AG10803 (cell line): ENCODE results near the gene VMO1.

Source experiments
- DNase-seq: peaks from one replicate; pipeline ENCODE4 v3.0.0; 2010; ENCODE audit warnings: low read depth
- H3K4me3 ChIP-seq: 2 replicates; pipeline ENCODE4 v1.5.1; 2011; ENCODE audit warnings: mild to moderate bottlenecking, low read length, control low read depth
- TF ChIP-seq, protein P1 (sequence below): conservative IDR thresholded peaks from 2 replicates; pipeline ENCODE4 v1.5.1; 2011; ENCODE audit warnings: mild to moderate bottlenecking, low read length, control low read depth, inconsistent platforms

VMO1 gene

DNA sequence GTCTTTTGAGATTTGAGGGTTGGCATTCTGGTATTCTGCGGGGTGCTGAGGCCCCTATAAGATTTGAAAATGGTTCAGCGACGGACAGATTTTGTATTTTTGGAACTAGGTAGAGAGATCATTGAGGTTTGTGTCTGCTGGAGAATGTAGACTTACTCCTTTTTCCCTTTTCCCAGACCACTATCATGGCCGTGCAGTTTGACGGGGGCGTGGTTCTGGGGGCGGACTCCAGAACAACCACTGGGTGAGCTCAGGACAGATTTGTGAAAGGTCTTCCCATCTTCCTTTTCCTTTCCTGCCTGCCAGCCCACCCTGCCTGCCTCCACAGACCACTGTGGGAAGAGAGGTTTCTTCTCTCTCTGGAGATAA is 10.4 kb upstream of the VMO1 start:
- TF ChIP-seq, protein P1, sequence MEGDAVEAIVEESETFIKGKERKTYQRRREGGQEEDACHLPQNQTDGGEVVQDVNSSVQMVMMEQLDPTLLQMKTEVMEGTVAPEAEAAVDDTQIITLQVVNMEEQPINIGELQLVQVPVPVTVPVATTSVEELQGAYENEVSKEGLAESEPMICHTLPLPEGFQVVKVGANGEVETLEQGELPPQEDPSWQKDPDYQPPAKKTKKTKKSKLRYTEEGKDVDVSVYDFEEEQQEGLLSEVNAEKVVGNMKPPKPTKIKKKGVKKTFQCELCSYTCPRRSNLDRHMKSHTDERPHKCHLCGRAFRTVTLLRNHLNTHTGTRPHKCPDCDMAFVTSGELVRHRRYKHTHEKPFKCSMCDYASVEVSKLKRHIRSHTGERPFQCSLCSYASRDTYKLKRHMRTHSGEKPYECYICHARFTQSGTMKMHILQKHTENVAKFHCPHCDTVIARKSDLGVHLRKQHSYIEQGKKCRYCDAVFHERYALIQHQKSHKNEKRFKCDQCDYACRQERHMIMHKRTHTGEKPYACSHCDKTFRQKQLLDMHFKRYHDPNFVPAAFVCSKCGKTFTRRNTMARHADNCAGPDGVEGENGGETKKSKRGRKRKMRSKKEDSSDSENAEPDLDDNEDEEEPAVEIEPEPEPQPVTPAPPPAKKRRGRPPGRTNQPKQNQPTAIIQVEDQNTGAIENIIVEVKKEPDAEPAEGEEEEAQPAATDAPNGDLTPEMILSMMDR, result no peak
- H3K4me3 ChIP-seq, result peak overlapping the region; percentile 100
- peak; percentile 34 for DNase-seq

DNA sequence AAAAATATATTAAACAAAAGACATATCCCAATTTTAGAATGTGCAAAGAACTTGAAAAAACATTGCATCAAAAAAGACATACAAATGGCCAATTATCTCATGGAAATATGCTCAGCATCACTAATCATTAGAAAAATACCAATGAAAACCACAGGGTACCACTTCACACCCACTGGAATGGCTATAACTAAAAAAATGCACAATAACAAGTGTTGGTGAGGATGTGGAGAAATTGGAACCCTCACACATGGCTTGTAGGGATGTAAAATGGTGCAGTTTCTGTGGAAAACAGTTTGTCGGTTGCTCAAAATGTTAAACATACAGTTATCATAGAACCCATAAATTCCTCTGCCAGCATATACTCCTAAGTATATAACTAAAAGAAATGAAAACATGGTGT is 9.0 kb upstream of the VMO1 start:
- TF ChIP-seq, protein P1, result no peak
- no peak overlapping the region for H3K4me3 ChIP-seq
- no peak for DNase-seq

DNA sequence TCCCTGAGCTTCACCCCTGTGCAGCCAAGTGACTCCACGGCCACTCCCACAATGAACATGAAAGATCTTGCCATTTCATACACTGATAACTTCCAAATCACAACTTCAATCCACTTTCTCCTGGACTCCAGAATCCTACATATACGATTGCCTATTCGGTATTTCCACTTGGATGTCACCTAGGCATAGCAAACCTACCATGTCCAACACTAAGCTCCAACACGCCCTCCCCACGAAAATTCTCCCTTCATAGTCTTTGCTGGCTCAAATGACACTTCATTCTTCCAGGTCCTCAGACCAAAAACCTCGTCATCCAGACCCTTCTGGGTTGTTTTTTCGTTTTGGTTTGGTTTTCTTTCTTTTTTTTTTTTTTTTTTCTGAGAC is 4.5 kb upstream of the VMO1 start:
- peak overlapping the region; percentile 71 for H3K4me3 ChIP-seq
- DNase-seq, result no peak
- TF ChIP-seq, protein P1, result no peak

DNA sequence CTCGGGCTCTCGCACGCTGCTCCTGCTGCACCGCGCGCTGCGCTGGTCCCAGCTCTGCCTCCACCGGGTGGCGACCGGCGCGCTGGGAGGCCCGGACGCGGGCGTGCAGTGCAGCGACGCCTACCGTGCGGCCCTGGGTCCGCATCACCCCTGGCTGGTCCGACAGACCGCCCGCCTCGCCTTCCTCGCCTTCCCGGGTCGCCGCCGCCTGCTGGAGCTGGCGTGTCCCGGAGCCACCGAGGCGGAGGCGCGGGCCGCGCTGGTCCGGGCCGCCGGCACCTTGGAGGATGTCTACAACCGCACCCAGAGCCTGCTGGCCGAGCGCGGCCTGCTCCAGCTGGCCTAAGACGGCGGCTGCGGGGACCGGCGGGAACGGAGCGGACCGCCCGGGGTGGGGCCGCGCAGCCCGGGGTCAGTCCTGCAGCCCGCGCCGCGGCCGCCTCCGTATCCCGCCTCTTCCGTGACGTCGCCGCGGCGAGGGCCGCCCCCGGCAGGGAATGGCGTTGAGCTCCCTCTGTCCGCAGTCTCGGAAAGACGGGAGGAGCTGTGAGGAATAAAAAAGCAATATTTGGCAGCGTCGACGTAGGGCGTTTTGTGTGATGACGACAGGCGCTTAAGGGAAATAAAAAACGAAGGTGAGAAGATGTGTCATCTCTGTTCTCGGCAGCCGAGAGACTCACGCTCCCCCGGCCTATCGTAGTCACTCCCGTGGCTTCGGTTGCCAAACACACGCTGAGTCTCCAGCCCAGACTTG is 4.0 kb upstream of the VMO1 start:
- H3K4me3 ChIP-seq, result peak overlapping the region; percentile 71
- DNase-seq, result peak; percentile 78
- TF ChIP-seq, protein P1, result peak; percentile 48

DNA sequence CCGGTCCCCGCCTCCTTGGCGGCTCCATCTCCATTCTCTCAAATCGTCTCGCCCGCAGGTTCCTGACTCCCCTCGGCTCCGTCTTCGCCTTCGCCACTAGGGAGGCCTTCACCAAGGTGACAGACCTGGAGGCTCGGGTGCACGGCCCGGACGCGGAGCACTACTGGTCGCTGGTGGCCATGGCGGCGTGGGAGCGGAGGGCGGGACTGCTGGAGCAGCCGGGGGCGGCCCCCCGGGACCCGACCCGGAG is 3.5 kb upstream of the VMO1 start:
- no peak for DNase-seq
- TF ChIP-seq, protein P1, result no peak
- peak overlapping the region; percentile 71 for H3K4me3 ChIP-seq

DNA sequence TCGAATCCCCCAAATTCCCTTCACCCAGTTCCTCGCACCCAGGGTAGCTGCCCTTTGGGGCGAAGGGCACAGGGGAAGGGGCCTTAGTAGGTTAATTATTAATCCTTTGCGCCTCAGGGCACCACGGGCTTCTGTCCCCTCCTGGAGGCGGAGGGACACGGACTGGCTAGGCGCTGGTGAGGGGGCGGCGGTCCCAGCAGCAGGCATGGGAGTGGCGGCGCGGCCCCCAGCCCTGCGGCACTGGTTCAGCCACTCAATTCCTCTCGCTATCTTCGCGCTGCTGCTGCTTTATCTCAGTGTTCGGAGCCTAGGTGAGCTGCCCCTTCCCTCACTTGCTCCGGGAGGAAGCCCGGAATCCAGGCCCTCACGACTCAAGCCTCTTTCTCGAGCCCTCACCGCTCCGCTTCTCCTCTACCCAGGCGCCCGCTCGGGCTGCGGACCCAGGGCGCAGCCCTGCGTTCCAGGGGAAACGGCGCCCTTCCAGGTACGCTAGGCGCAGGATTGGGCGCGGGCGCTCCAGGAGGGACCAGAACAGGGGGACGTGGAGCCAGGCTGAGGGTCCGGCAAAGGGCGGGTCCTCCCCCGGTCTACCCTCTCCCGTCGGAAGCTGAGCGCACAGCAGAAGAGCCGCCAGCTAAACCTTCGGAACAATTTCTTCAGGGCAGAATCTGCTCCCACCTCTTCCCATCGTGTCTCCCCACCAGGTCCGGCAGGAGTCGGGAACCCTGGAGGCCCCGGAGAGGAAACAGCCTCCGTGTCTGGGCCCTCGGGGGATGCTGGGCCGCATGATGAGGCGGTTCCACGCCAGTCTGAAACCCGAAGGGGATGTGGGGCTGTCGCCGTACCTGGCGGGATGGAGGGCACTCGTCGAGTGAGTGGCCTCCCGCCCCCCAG is 2.9 kb upstream of the VMO1 start, which contains the start of gene GLTPD2:
Gene GLTPD2 (plus strand): TSS at position 158 of the 894 bp plus-strand sequence. CDS start 48 bp downstream, at position 206.
- DNase-seq, result no peak
- H3K4me3 ChIP-seq, result peak within 1 kb of the TSS; percentile 71
- TF ChIP-seq, protein P1, result no peak
